Peyer's patch (tissue), 4 donors: ENCODE results near the gene LRFN5. TPM values are rescaled to one million over a fixed set of nuclear protein-coding genes. Genes with fewer than 3 reads are reported as not detected.

Experiments used
- DNase-seq, 3 donors: peaks; one replicate each; pipeline ENCODE4 v3.0.0-alpha.2; 2017 to 2019
- H3K27ac ChIP-seq, 4 donors: fragments of 200-600 bp; sonication (generic); one replicate each; pipeline ENCODE4 v1.5.1; 2016 to 2019
- H3K27me3 ChIP-seq, 2 donors: fragments of 200-600 bp; sonication (generic); one replicate each; pipeline ENCODE4 v1.5.1; 2019
- H3K36me3 ChIP-seq, 3 donors: fragments of 200-600 bp; sonication (generic); one replicate each; pipeline ENCODE4 v1.5.1; 2016 to 2019
- H3K4me1 ChIP-seq, 4 donors: fragments of 200-600 bp; sonication (generic); one replicate each; pipeline ENCODE4 v1.5.1; 2016 to 2019
- H3K4me3 ChIP-seq, 4 donors: fragments of 200-600 bp; sonication (generic); 1 replicate in 3 of 4; 2 replicates in 1 of 4; pipeline ENCODE4 v1.5.1; 2016 to 2019; ENCODE audit warnings: mild to moderate bottlenecking in 1 of 4
- H3K9me3 ChIP-seq, 4 donors: fragments of 200-600 bp; sonication (generic); one replicate each; pipeline ENCODE4 v1.5.1; 2016 to 2019; ENCODE audit warnings: mild to moderate bottlenecking in 1 of 4
- CTCF ChIP-seq, 6 experiments: fragments of 450-650 bp in 4 of 6; fragments of 200-600 bp in 2 of 6; sonication (generic) in 1 of 6; IDR thresholded peaks; one replicate each; pipeline ENCODE4 v1.5.1; 2017 to 2019; ENCODE audit warnings: antibody characterized with exemption in 6 of 6, mild to moderate bottlenecking in 3 of 6, moderate library complexity in 1 of 6
- POLR2A ChIP-seq, 2 donors: fragments of 450-650 bp; IDR thresholded peaks; one replicate each; pipeline ENCODE4 v1.5.1; 2017; ENCODE audit warnings: antibody characterized with exemption in 2 of 2, mild to moderate bottlenecking in 2 of 2, moderate library complexity in 2 of 2
- total RNA-seq, 4 donors: library from RNA; depleted of rRNA; stranded (reverse); fragments of >200 nt; gene quantifications; one replicate each; pipeline ENCODE4 v1.1.0, GENCODE V29; 2016

Gene LRFN5
- total RNA-seq, 4 donors from 2014 or later = 0.67 to 2.5 (median 1.7) TPM; not detected in 1

- Histone ChIP-seq H3K4me1 (no peaks in the 10 kb centered on the region), H3K36me3 (no peaks in the 10 kb centered on the region), H3K9me3 (no peaks in the 10 kb centered on the region), H3K4me3 (no peak overlapping the region), H3K27me3 (no peaks in the 10 kb centered on the region), H3K27ac (no peak overlapping the region)
- no peak for DNase-seq
- TF ChIP-seq POLR2A (IDR thresholded peaks at IDR 0.05) (no peak), CTCF (IDR thresholded peaks at IDR 0.05) (no peak)
Observed at GRCh38 chr14:41825622-41826021, 218.9 kb downstream of the LRFN5 start.

GRCh38 chr14:41830714-41831406, 224.2 kb downstream of the LRFN5 start:
- no peaks in the 10 kb centered on the region for H3K36me3 ChIP-seq
- H3K4me3 ChIP-seq = no peak overlapping the region
- no peaks in the 10 kb centered on the region for H3K4me1 ChIP-seq
- TF ChIP-seq CTCF (IDR thresholded peaks at IDR 0.05) (no peak), POLR2A (IDR thresholded peaks at IDR 0.05) (no peak)
- no peak for DNase-seq
- H3K27me3 ChIP-seq = no peaks in the 10 kb centered on the region
- no peak overlapping the region for H3K27ac ChIP-seq
- H3K9me3 ChIP-seq = no peaks in the 10 kb centered on the region

- no peak overlapping the region for H3K27ac ChIP-seq
- no peak for DNase-seq
- no peaks in the 10 kb centered on the region for H3K27me3 ChIP-seq
- H3K9me3 ChIP-seq = no peaks in the 10 kb centered on the region
- no peaks in the 10 kb centered on the region for H3K36me3 ChIP-seq
- no peak overlapping the region for H3K4me3 ChIP-seq
- TF ChIP-seq CTCF (IDR thresholded peaks at IDR 0.05) (no peak), POLR2A (IDR thresholded peaks at IDR 0.05) (no peak)
- H3K4me1 ChIP-seq = no peaks in the 10 kb centered on the region
Observed at GRCh38 chr14:41839661-41840060, 233.0 kb downstream of the LRFN5 start.

- Histone ChIP-seq H3K36me3 (no peaks in the 10 kb centered on the region), H3K27me3 (no peaks in the 10 kb centered on the region), H3K4me3 (no peak overlapping the region), H3K27ac (no peak overlapping the region), H3K4me1 (no peaks in the 10 kb centered on the region), H3K9me3 (peaks cover 0 to 3% (median 0%) of the 10 kb centered on the region in 4 donors)
- TF ChIP-seq CTCF (IDR thresholded peaks at IDR 0.05) (no peak), POLR2A (IDR thresholded peaks at IDR 0.05) (no peak)
- no peak for DNase-seq
Observed at GRCh38 chr14:41859336-41859735, 252.7 kb downstream of the LRFN5 start.

- H3K4me3 ChIP-seq = no peak overlapping the region
- H3K36me3 ChIP-seq = no peaks in the 10 kb centered on the region
- H3K27me3 ChIP-seq = no peaks in the 10 kb centered on the region
- no peak for TF ChIP-seq CTCF (IDR thresholded peaks at IDR 0.05)
- no peak for TF ChIP-seq POLR2A (IDR thresholded peaks at IDR 0.05)
- no peak for DNase-seq
- no peaks in the 10 kb centered on the region for H3K4me1 ChIP-seq
- H3K27ac ChIP-seq = no peak overlapping the region
- H3K9me3 ChIP-seq = peaks cover 0 to 3% (median 0%) of the 10 kb centered on the region in 4 donors
Observed at GRCh38 chr14:41860586-41860985, 253.9 kb downstream of the LRFN5 start.
